Suprapubic skin (tissue), 4 donors: ENCODE measurements around the gene LMBRD1.
"Not testable (repeated sequence)": the region's sequence is repeated elsewhere in the genome, so short reads cannot be mapped to it uniquely, and the experiment has no call there.

Experiments used
- EP300 ChIP-seq: sonication (generic); formaldehyde crosslinking; IDR thresholded peaks from one replicate; pipeline ENCODE4 v1.6.1; 2017; ENCODE audit warnings: antibody characterized with exemption
- POLR2A ChIP-seq, 2 donors: fragments of 450-650 bp; IDR thresholded peaks; one replicate each; pipeline ENCODE4 v1.6.1; 2017; ENCODE audit warnings: antibody characterized with exemption in 2 of 2, mild to moderate bottlenecking in 2 of 2, moderate library complexity in 2 of 2
- POLR2AphosphoS5 ChIP-seq, 3 donors: sonication (generic); formaldehyde crosslinking; IDR thresholded peaks; one replicate each; pipeline ENCODE4 v1.6.1; 2017; ENCODE audit warnings: antibody characterized with exemption in 3 of 3
- TF ChIP-seq, protein P1 (sequence below), 2 donors: fragments of 200-600 bp in 1 of 2; fragments of 450-650 bp in 1 of 2; sonication (generic) in 1 of 2; IDR thresholded peaks; one replicate each; pipeline ENCODE4 v1.5.1; 2016 to 2019; ENCODE audit warnings: antibody characterized with exemption in 2 of 2, mild to moderate bottlenecking in 1 of 2, moderate library complexity in 1 of 2

- TF ChIP-seq EP300; POLR2AphosphoS5 (IDR thresholded peaks at IDR 0.05); POLR2A (IDR thresholded peaks at IDR 0.05): not testable (repeated sequence)
- TF ChIP-seq, protein P1, sequence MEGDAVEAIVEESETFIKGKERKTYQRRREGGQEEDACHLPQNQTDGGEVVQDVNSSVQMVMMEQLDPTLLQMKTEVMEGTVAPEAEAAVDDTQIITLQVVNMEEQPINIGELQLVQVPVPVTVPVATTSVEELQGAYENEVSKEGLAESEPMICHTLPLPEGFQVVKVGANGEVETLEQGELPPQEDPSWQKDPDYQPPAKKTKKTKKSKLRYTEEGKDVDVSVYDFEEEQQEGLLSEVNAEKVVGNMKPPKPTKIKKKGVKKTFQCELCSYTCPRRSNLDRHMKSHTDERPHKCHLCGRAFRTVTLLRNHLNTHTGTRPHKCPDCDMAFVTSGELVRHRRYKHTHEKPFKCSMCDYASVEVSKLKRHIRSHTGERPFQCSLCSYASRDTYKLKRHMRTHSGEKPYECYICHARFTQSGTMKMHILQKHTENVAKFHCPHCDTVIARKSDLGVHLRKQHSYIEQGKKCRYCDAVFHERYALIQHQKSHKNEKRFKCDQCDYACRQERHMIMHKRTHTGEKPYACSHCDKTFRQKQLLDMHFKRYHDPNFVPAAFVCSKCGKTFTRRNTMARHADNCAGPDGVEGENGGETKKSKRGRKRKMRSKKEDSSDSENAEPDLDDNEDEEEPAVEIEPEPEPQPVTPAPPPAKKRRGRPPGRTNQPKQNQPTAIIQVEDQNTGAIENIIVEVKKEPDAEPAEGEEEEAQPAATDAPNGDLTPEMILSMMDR (IDR thresholded peaks at IDR 0.05), result not testable (repeated sequence)
These were observed 2.0 kb upstream of the LMBRD1 start for GRCh38 chr6:69798796-69799195.
